Neutrophil (primary cell): ENCODE data around the gene GATA2.

Experiments used
- H3K27ac ChIP-seq: fragments of 200-600 bp; sonication (generic); 2 replicates; pipeline ENCODE4 v1.5.1; 2016; ENCODE audit warnings: mild to moderate bottlenecking, moderate library complexity
- H3K27me3 ChIP-seq: fragments of 200-600 bp; sonication (generic); 2 replicates; pipeline ENCODE4 v1.6.0; 2016; ENCODE audit warnings: mild to moderate bottlenecking
- H3K36me3 ChIP-seq: fragments of 200-600 bp; sonication (generic); 2 replicates; pipeline ENCODE4 v1.5.1; 2017
- H3K4me1 ChIP-seq, 2 experiments: fragments of 200-600 bp in 1 of 2; sonication (generic) in 1 of 2; 1 replicate in 1 of 2; 2 replicates in 1 of 2; pipeline versions ENCODE4 v1.5.1 to v1.6.1; 2013 to 2016; ENCODE audit warnings: low read depth in 1 of 2, low read length in 1 of 2, mild to moderate bottlenecking in 1 of 2, moderate library complexity in 1 of 2; ENCODE audit not compliant: control insufficient read depth in 1 of 2, insufficient read depth in 1 of 2
- H3K4me3 ChIP-seq, 2 experiments: fragments of 200-600 bp in 1 of 2; sonication (generic) in 1 of 2; 1 replicate in 1 of 2; 2 replicates in 1 of 2; pipeline ENCODE4 v1.5.1; 2013 to 2016; ENCODE audit warnings: low read depth in 1 of 2, low read length in 1 of 2, mild to moderate bottlenecking in 1 of 2, moderate library complexity in 1 of 2
- H3K9me3 ChIP-seq: fragments of 200-600 bp; sonication (generic); 2 replicates; pipeline ENCODE4 v1.5.1; 2016
- CTCF ChIP-seq: fragments of 200-600 bp; sonication (generic); IDR thresholded peaks from 2 replicates; pipeline ENCODE4 v1.5.1; 2016; ENCODE audit warnings: antibody characterized with exemption

GATA2 gene

GRCh38 chr3:128500556-128500955 is 7.6 kb upstream of the GATA2 start:
- Histone ChIP-seq H3K27ac (no peak overlapping the region), H3K9me3 (no peaks in the 10 kb centered on the region), H3K27me3 (peaks cover 51% of the 10 kb centered on the region)

DNA sequence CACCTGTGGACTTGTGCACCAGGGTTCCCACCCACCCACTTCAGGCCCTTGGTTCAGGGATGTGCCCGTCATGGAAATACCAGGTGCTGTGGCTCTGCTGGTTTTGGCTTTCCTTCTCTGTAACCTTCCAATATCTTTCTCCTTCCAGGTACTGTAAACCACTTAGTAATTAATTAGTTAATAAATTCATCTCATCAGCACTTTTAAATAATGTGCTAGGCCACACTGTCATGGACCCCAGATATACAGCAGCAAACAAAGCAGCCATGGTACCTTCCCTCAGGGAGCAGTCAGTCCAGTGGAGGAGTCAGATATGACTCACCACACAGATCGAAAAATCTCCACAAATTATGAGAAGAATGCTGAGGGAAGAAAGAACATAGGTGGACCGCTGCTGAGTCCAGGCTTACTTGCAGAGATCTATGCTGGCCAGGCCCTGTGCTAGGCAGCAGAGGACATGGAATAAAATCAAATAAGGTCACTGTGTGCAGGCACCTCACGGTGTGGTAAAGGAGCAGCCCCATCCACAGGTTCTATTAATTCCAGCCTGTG is 6.8 kb upstream of the GATA2 start:
- Histone ChIP-seq H3K36me3 (no peaks in the 10 kb centered on the region), H3K27me3 (peaks cover 58% of the 10 kb centered on the region), H3K4me3 (no peak overlapping the region), H3K9me3 (no peaks in the 10 kb centered on the region), H3K4me1 (peaks cover 4 to 5% of the 10 kb centered on the region in 2 experiments), H3K27ac (no peak overlapping the region)
- no peak for TF ChIP-seq CTCF

More at GRCh38 chr3:128500556-128500955, 7.6 kb upstream of the GATA2 start:
- H3K4me1 ChIP-seq, result peaks cover 4 to 5% of the 10 kb centered on the region in 2 experiments
- no peaks in the 10 kb centered on the region for H3K36me3 ChIP-seq
- no peak overlapping the region for H3K4me3 ChIP-seq
- TF ChIP-seq CTCF, result no peak

DNA sequence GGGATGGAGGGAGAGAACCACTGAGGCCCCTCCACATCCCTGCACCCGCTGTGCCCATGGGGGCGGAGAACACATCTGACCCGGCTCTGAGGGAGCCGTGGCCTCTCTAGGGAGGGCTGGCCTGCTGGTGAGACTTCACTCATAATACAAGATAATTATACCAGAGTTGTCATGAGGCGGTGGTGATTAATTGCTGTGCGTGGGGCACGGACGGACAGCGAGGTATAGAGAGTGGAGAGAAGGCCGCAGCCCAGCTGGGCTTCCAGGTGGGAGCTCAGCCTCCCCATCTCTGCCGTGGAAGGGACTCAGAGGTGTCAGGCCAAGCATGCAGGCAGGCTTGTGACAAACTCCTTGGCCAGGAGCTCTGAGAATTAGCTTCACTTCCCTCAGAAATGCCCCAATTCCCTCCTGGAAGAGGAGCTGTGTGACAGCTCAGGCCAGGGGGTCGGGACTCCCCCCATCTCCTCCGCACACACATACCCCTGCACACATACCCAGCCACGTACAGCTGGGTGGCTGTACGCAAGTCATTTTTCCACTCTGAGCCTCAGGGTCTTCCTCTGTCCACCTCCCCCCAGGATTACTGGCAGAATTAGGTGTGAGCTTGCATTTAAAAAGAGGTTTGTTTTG is 6.0 kb upstream of the GATA2 start:
- no peaks in the 10 kb centered on the region for H3K9me3 ChIP-seq
- peaks cover 4 to 5% of the 10 kb centered on the region in 2 experiments for H3K4me1 ChIP-seq
- TF ChIP-seq CTCF, result no peak

DNA sequence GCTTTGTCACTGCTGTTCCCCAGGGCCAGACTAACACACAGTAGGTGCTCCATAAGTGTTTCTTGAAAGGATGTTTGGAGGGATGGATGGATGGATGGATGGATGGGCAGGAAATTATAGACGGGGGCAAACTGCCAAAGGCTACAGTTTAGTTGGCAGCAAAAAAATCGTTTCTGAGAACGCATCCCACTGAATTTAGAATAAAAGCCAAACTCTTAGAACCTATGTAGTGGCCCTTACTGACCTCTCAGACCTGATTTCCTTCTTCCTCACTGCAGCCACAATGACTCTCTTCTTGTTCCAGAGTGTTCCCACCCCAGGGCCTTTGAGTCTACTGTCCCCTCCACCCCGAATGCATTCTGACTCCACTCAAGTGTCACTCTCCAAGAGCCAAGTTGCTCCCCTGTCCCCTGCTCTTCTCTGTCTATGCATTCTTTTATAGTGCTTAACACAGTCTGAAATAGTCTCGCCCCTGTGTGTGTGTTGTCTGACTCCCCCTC is 5.2 kb upstream of the GATA2 start:
- Histone ChIP-seq H3K36me3 (no peaks in the 10 kb centered on the region), H3K27me3 (peaks cover 75% of the 10 kb centered on the region), H3K4me3 (no peak overlapping the region), H3K9me3 (no peaks in the 10 kb centered on the region), H3K27ac (no peak overlapping the region), H3K4me1 (peaks cover 4 to 9% of the 10 kb centered on the region in 2 experiments)
- no peak for TF ChIP-seq CTCF

More for the DNA sequence above, 6.0 kb upstream of the GATA2 start:
- H3K27ac ChIP-seq, result no peak overlapping the region
- H3K36me3 ChIP-seq, result no peaks in the 10 kb centered on the region
- H3K4me3 ChIP-seq, result no peak overlapping the region
- peaks cover 66% of the 10 kb centered on the region for H3K27me3 ChIP-seq

DNA sequence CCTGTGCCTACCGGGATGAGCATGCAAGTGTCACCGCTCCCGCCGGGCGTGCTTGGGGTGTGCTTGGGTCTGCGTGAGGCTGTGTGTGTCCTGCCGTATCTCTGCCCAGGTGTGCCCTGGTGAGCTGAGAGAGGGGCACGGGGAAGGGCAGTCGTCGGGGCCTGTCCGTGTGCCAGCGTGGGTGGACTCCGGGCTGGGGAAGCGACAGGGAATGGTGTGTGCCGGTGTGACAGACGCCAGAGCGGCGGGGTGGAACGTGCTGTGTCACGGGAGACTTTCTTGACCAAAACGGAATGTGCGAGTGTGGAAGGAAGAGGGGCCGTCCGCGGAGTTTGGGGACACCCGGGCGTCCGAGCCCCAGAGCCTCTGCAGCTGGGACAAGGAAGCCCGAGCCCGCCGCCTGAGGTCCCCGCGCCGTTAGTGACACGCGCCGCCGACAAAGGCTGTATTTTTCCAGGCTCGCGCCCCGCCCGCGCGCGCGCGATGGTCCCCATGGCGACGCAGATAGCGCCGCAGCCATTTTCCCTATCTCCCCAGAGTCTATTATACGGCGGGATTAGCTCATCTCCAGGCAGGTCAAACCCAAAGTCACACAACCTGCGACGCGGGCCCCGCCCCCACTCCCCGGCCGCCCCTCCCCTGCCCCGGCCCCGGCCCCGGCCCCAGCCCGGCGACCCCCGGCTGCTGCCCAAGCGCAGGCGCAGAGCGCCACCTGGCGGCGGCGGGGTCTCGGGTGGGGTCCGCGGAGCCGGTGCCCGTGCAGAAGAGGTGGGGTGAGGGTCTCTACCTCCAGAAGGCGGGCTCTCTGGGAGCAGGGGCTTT is 4.5 kb upstream of the GATA2 start:
- peaks cover 81% of the 10 kb centered on the region for H3K27me3 ChIP-seq
- peaks cover 4 to 16% of the 10 kb centered on the region in 2 experiments for H3K4me1 ChIP-seq
- H3K9me3 ChIP-seq, result no peaks in the 10 kb centered on the region
- no peaks in the 10 kb centered on the region for H3K36me3 ChIP-seq
- TF ChIP-seq CTCF, result no peak
- peak overlapping the region in 1 of 2 experiments; percentile 49 for H3K4me3 ChIP-seq
- H3K27ac ChIP-seq, result no peak overlapping the region
